OCI-LY3 (cell line): ENCODE results near the gene PAPOLB.

Experiments
- H2AFZ ChIP-seq: fragments of 200-600, 300-600 bp; shearing (Covaris generic); 2 replicates; pipeline ENCODE4 v1.6.0; 2014; ENCODE audit warnings: antibody characterized with exemption, low read depth, low read length
- H3K27ac ChIP-seq: fragments of 200-600, 300-600 bp; sonication (generic); 2 replicates; pipeline ENCODE4 v1.5.1; 2014; ENCODE audit warnings: mild to moderate bottlenecking, low read length, moderate library complexity, mixed read lengths
- H3K27me3 ChIP-seq: fragments of 200-600, 300-600 bp; sonication (generic); 2 replicates; pipeline ENCODE4 v1.6.1; 2014; ENCODE audit warnings: low read depth, low read length, mixed read lengths
- H3K36me3 ChIP-seq: fragments of 200-600, 300-600 bp; sonication (generic); replicated peaks from 2 replicates; pipeline ENCODE3; 2014; ENCODE audit warnings: low read depth, low read length, mixed read lengths
- H3K4me1 ChIP-seq: fragments of 300-600, 200-600 bp; sonication (generic); 2 replicates; pipeline ENCODE4 v1.6.1; 2014; ENCODE audit warnings: low read length, mixed read lengths
- H3K4me2 ChIP-seq: fragments of 200-600, 300-600 bp; sonication (generic); 2 replicates; pipeline ENCODE4 v1.6.1; 2014; ENCODE audit warnings: low read length, mixed read lengths
- H3K4me3 ChIP-seq: fragments of 300-600, 200-600 bp; sonication (generic); 2 replicates; pipeline ENCODE4 v1.5.1; 2014; ENCODE audit warnings: antibody characterized with exemption, mild to moderate bottlenecking, low read length, moderate library complexity
- H3K79me2 ChIP-seq: fragments of 300-600, 200-600 bp; shearing (Covaris generic); 2 replicates; pipeline ENCODE4 v1.6.1; 2014; ENCODE audit warnings: mild to moderate bottlenecking, low read length, mixed read lengths
- H3K9ac ChIP-seq: fragments of 300-600, 200-600 bp; shearing (Covaris generic); 2 replicates; pipeline ENCODE4 v1.6.0; 2014; ENCODE audit warnings: mild to moderate bottlenecking, low read length, moderate library complexity
- H3K9me3 ChIP-seq: fragments of 200-600, 300-600 bp; shearing (Covaris generic); 2 replicates; pipeline ENCODE4 v1.6.1; 2014; ENCODE audit warnings: low read length, mixed read lengths; ENCODE audit not compliant: insufficient read depth
- H4K20me1 ChIP-seq: fragments of 200-600, 300-600 bp; sonication (generic); 2 replicates; pipeline ENCODE4 v1.6.1; 2016; ENCODE audit warnings: low read length, mixed read lengths; ENCODE audit not compliant: insufficient read depth
- CTCF ChIP-seq: fragments of 200-600, 300-600 bp; sonication (generic); IDR thresholded peaks from 2 replicates; pipeline ENCODE4 v1.5.1; 2014; ENCODE audit warnings: antibody characterized with exemption, low read length, low read depth
- EZH2phosphoT487 ChIP-seq: fragments of 200-600 bp; shearing (Covaris generic); IDR thresholded peaks from 2 replicates; pipeline ENCODE4 v1.6.1; 2018; ENCODE audit warnings: antibody characterized with exemption, mixed run types, low read depth

Gene PAPOLB

DNA sequence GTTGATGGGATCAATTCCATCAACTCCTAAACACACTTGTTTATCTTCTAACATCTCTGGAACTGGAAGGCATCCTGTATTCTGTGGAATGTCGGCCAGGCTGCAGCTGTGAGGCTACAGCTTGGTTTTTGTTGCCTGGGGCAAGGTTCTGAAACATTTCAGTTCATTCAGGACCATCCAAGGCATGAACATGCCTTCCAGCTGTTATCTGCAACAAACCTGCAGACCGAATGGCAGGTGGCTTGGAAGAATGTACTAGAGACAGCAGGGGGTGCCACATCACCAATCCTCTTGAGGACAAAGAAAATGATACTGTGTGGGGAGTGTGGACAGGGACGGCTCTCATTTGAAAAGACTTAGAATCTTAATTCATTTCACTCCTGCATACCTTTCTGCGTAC lies 12.4 kb downstream of the PAPOLB start:
- Histone ChIP-seq H4K20me1 (no peaks in the 10 kb centered on the region), H3K9me3 (no peaks in the 10 kb centered on the region), H3K9ac (no peak overlapping the region), H3K36me3 (no peaks in the 10 kb centered on the region), H3K4me1 (no peaks in the 10 kb centered on the region), H3K27ac (no peak overlapping the region), H3K27me3 (no peaks in the 10 kb centered on the region), H3K4me2 (no peak overlapping the region), H3K79me2 (no peaks in the 10 kb centered on the region), H3K4me3 (no peak overlapping the region), H2AFZ (no peak overlapping the region)
- TF ChIP-seq EZH2phosphoT487 (no peak), CTCF (peak; percentile 46)

DNA sequence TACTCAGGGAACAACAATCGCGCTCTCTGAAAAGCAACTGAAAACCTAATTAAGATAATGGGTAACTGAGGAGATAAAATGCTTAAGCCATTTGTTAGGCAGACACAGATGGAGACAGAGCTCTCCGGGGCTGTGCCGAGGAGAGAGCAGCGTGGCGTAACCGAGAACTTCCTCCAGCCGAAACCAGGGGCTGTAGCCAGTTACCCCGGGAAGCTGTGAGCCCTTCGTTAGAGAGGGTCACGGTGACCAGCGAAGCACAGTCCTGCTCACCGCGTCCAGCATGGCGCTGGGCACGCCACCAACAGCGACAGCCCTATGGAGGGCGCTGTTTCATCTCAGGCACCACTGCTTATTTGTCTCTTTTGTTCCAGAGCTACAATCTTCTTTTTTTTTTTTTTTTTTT lies 16.1 kb downstream of the PAPOLB start:
- no peak overlapping the region for H2AFZ ChIP-seq
- H3K9ac ChIP-seq: no peak overlapping the region
- no peaks in the 10 kb centered on the region for H3K79me2 ChIP-seq
- H3K27me3 ChIP-seq: no peaks in the 10 kb centered on the region
- H3K27ac ChIP-seq: no peak overlapping the region
- no peaks in the 10 kb centered on the region for H4K20me1 ChIP-seq
- H3K36me3 ChIP-seq: no peaks in the 10 kb centered on the region
- H3K4me1 ChIP-seq: no peaks in the 10 kb centered on the region
- H3K4me2 ChIP-seq: no peak overlapping the region
- TF ChIP-seq CTCF (no peak), EZH2phosphoT487 (no peak)
- no peaks in the 10 kb centered on the region for H3K9me3 ChIP-seq
- H3K4me3 ChIP-seq: no peak overlapping the region

DNA sequence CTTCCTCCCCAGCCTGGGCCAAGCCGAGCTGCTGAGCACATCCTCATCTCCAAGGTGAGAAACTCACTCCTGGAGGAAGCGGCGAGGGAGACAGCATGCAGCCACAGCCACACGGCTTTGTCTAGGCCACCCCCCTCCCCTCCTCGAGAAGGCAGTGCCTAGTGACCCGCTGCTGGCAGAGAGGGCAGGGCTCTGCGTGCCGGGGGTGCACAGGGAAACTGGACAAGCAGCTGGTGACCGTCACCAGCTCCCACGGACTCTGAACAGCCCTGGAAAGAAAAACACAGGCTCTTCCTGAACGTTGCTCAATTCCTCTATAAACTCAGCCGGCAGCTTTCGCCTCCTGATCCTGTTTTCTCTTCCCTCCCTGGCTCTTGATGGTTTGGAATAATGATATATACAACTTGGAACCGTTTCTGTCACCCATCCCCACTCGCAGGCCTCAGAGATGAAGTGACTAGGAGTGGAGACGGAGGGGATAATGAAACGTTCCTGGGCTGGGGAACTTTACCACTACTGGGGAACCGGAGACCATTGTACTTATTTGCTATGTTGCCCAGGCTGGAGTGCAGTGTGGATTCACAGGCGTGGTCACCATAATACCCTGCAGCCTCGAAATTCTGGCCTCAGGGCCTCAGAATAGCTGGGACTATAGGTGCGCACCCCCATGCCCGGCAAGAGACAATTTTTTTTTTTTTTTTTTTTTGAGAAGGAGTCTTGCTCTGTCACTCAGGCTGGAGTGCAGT lies 19.3 kb downstream of the PAPOLB start:
- Histone ChIP-seq H3K4me2 (no peak overlapping the region), H4K20me1 (no peaks in the 10 kb centered on the region), H3K79me2 (no peaks in the 10 kb centered on the region), H3K9ac (no peak overlapping the region), H3K27me3 (no peaks in the 10 kb centered on the region), H2AFZ (no peak overlapping the region), H3K9me3 (no peaks in the 10 kb centered on the region), H3K4me1 (no peaks in the 10 kb centered on the region), H3K4me3 (no peak overlapping the region), H3K36me3 (no peaks in the 10 kb centered on the region), H3K27ac (no peak overlapping the region)
- TF ChIP-seq EZH2phosphoT487 (no peak), CTCF (no peak)

DNA sequence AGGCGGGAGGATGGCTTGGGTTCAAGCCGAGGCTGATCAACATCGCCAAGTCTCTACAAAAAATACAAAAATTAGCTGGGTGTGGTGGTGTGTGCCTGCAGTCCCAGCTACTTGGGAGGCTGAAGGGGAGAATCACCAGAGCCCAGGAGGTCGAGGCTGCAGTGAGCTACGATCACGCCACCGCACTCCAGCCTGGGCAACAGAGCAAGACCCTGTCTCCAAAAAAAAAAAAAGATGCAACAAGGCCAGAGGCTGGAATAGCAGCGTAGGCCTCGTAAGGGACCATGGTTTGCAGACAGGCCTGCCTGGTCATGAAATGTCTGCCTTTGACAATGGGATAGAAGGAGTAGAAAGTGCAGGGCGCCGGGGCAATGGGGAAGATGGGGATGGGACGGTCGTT lies 20.0 kb downstream of the PAPOLB start:
- no peak overlapping the region for H3K4me2 ChIP-seq

More for the DNA sequence above, 20.0 kb downstream of the PAPOLB start:
- H3K4me3 ChIP-seq: no peak overlapping the region
- no peak for TF ChIP-seq EZH2phosphoT487
- no peak for TF ChIP-seq CTCF
- H3K4me1 ChIP-seq: no peaks in the 10 kb centered on the region
- no peak overlapping the region for H3K27ac ChIP-seq
- no peaks in the 10 kb centered on the region for H3K27me3 ChIP-seq
- no peaks in the 10 kb centered on the region for H4K20me1 ChIP-seq
- H3K9ac ChIP-seq: no peak overlapping the region
- no peak overlapping the region for H2AFZ ChIP-seq
- H3K9me3 ChIP-seq: no peaks in the 10 kb centered on the region
- H3K36me3 ChIP-seq: no peaks in the 10 kb centered on the region
- H3K79me2 ChIP-seq: no peaks in the 10 kb centered on the region
